Endodermal cell (in vitro differentiated cells): ENCODE results near the gene APMAP. TPM values are rescaled to one million over a fixed set of nuclear protein-coding genes. Genes with fewer than 3 reads are reported as not detected.

Experiments used
- DNase-seq: peaks from one replicate; pipeline ENCODE4 v3.0.0-alpha.2; 2017
- H3K27ac ChIP-seq: 2 replicates; pipeline ENCODE4 v1.5.1; 2013; ENCODE audit warnings: mild to moderate bottlenecking, low read depth, low read length, moderate library complexity
- H3K27me3 ChIP-seq: 2 replicates; pipeline ENCODE4 v1.6.1; 2013; ENCODE audit warnings: mild to moderate bottlenecking, low read length, moderate library complexity; ENCODE audit not compliant: insufficient read depth, control insufficient read depth, poor library complexity, severe bottlenecking
- H3K36me3 ChIP-seq: 2 replicates; pipeline ENCODE4 v1.7.0; 2013; ENCODE audit warnings: mild to moderate bottlenecking, low read length, moderate library complexity; ENCODE audit not compliant: control insufficient read depth, insufficient read depth
- H3K4me1 ChIP-seq: one replicate; pipeline ENCODE4 v1.7.0; 2013; ENCODE audit warnings: low read length; ENCODE audit not compliant: control insufficient read depth, insufficient read depth
- H3K4me3 ChIP-seq: 2 replicates; pipeline ENCODE4 v1.5.1; 2013; ENCODE audit warnings: mild to moderate bottlenecking, low read length, moderate library complexity
- H3K9ac ChIP-seq: 2 replicates; pipeline ENCODE4 v1.6.1; 2013; ENCODE audit warnings: mild to moderate bottlenecking, low read length, moderate library complexity; ENCODE audit not compliant: poor library complexity, severe bottlenecking; ENCODE audit errors: extremely low read depth
- H3K9me3 ChIP-seq: 2 replicates; pipeline ENCODE4 v1.6.1; 2013; ENCODE audit warnings: mild to moderate bottlenecking, low read length, moderate library complexity; ENCODE audit not compliant: control insufficient read depth
- H3K27ac Mint-ChIP-seq: 2 replicates; pipeline ENCODE4 v1.8.0; 2020; ENCODE audit warnings: mixed read lengths
- H3K27me3 Mint-ChIP-seq: 2 replicates; pipeline ENCODE4 v1.8.0; 2021; ENCODE audit warnings: mild to moderate bottlenecking, mixed read lengths; ENCODE audit not compliant: insufficient read depth
- H3K36me3 Mint-ChIP-seq: 2 replicates; pipeline ENCODE4 v1.8.0; 2020; ENCODE audit warnings: low read depth, mixed read lengths
- H3K4me1 Mint-ChIP-seq: 2 replicates; pipeline ENCODE4 v1.8.0; 2020; ENCODE audit warnings: mixed read lengths
- H3K4me3 Mint-ChIP-seq: 2 replicates; pipeline ENCODE4 v1.8.0; 2020; ENCODE audit warnings: mild to moderate bottlenecking, moderate library complexity, mixed read lengths
- H3K9me3 Mint-ChIP-seq: 2 replicates; pipeline ENCODE4 v1.8.0; 2020; ENCODE audit warnings: mild to moderate bottlenecking, mixed read lengths
- CTCF ChIP-seq: fragments of 200-600 bp; sonication (generic); conservative IDR thresholded peaks from 2 replicates; pipeline ENCODE4 v1.5.0; 2021; ENCODE audit warnings: antibody characterized with exemption, mild to moderate bottlenecking
- WGBS, 2 experiments: methylation state at CpG; one replicate each; pipeline versions ENCODE4 v1.1.5 to v1.1.7; 2013; ENCODE audit warnings: missing lambda C conversion rate in 2 of 2, mixed read lengths in 1 of 2; ENCODE audit not compliant: insufficient coverage in 1 of 2, insufficient read length in 1 of 2; 5-methylcytosine and 5-hydroxymethylcytosine counted together
- total RNA-seq, 2 donors: library from RNA; stranded (reverse); fragmentation: NEBNext Ultra II Directional in 1 of 2; extraction: Animal tissue kit (Norgen Biotek cat#: 25700) in 1 of 2; gene quantifications; 2 replicates in 1 of 2; 3 replicates in 1 of 2; pipeline ENCODE4 v1.2.1, GENCODE V29; 2021

APMAP gene
- total RNA-seq, 2 donors from 2014 or later = 60.2 to 65.6 TPM

- H3K4me3 Mint-ChIP-seq = no peak overlapping the region
- no peaks in the 10 kb centered on the region for H3K36me3 Mint-ChIP-seq
- Histone ChIP-seq H3K27ac (no peak overlapping the region), H3K4me1 (no peaks in the 10 kb centered on the region), H3K36me3 (no peaks in the 10 kb centered on the region), H3K4me3 (no peak overlapping the region), H3K9me3 (no peaks in the 10 kb centered on the region), H3K9ac (no peak overlapping the region), H3K27me3 (no peaks in the 10 kb centered on the region)
- no peak for TF ChIP-seq CTCF
- peaks cover 20% of the 10 kb centered on the region for H3K4me1 Mint-ChIP-seq
- no peak overlapping the region for H3K27ac Mint-ChIP-seq
- no peaks in the 10 kb centered on the region for H3K9me3 Mint-ChIP-seq
- no peaks in the 10 kb centered on the region for H3K27me3 Mint-ChIP-seq
- DNase-seq = peak; percentile 35
- WGBS, 2 experiments = 88% methylated on average over 10 to 16 of the region's 16 CpGs
These were observed 27.0 kb upstream of the APMAP start for GRCh38 chr20:25019381-25020155.

- Histone ChIP-seq H3K4me3 (no peak overlapping the region), H3K4me1 (no peaks in the 10 kb centered on the region), H3K9ac (no peak overlapping the region), H3K36me3 (no peaks in the 10 kb centered on the region), H3K27me3 (no peaks in the 10 kb centered on the region), H3K9me3 (no peaks in the 10 kb centered on the region), H3K27ac (no peak overlapping the region)
- Mint-ChIP-seq H3K36me3 (no peaks in the 10 kb centered on the region), H3K4me3 (no peak overlapping the region), H3K27ac (no peak overlapping the region), H3K27me3 (no peaks in the 10 kb centered on the region), H3K4me1 (peaks cover 20% of the 10 kb centered on the region), H3K9me3 (no peaks in the 10 kb centered on the region)
- TF ChIP-seq CTCF = no peak
- DNase-seq = peak; percentile 19
- 96 to 97% methylated on average over 5 to 6 of the region's 6 CpGs for WGBS, 2 experiments
These were observed 26.3 kb upstream of the APMAP start for GRCh38 chr20:25018841-25019240.

GRCh38 chr20:25018425-25018824, 25.9 kb upstream of the APMAP start:
- H3K27me3 ChIP-seq = no peaks in the 10 kb centered on the region

More at GRCh38 chr20:25018425-25018824, 25.9 kb upstream of the APMAP start:
- Histone ChIP-seq H3K9ac (no peak overlapping the region), H3K36me3 (no peaks in the 10 kb centered on the region), H3K27ac (no peak overlapping the region), H3K4me3 (no peak overlapping the region), H3K9me3 (no peaks in the 10 kb centered on the region), H3K4me1 (no peaks in the 10 kb centered on the region)
- Mint-ChIP-seq H3K27ac (no peak overlapping the region), H3K4me1 (peaks cover 20% of the 10 kb centered on the region), H3K4me3 (no peak overlapping the region), H3K27me3 (no peaks in the 10 kb centered on the region), H3K36me3 (no peaks in the 10 kb centered on the region), H3K9me3 (no peaks in the 10 kb centered on the region)
- no peak for TF ChIP-seq CTCF
- 87 to 100% methylated on average over 2 of the region's 2 CpGs for WGBS, 2 experiments
- DNase-seq = no peak
